K562 (cell line): ENCODE results near the gene PDZD2. TPM values are rescaled to one million over a fixed set of nuclear protein-coding genes. Genes with fewer than 3 reads are reported as not detected.

ENCODE experiments used
- ATAC-seq: fragments of 200-7000 bp; cut with Tn5 transposase; 3 replicates; pipeline ENCODE4 v1.9.1; 2020; ENCODE audit warnings: moderate library complexity
- BruUV-seq: library from RNA; stranded (reverse); fragments of 400-500 nt; replicated peaks from 2 replicates; lab custom pipeline; 2021; lab: Mats Ljungman, UMichigan
- CTCF ChIA-PET: fragments of 300-600 bp; formaldehyde crosslinking; extraction: SDS; loops from one replicate; lab custom pipeline; 2021; ENCODE audit warnings: low intra/inter-chr PET ratio; lab: Yijun Ruan, JAX
- POLR2A ChIA-PET: fragments of 300-600, 350-650 bp; sonication (Branson Sonifier 250); formaldehyde crosslinking; extraction: SDS; loops from one replicate; lab custom pipeline; 2021; ENCODE audit warnings: antibody characterized with exemption, inconsistent platforms; lab: Yijun Ruan, JAX
- DNase-seq, 4 experiments: peaks; one replicate each; pipeline versions ENCODE4 v3.0.0 to v3.0.0-alpha.2; 2011 to 2018; ENCODE audit warnings: low spot score in 3 of 4, mixed read lengths in 3 of 4; ENCODE audit errors: extremely low read depth in 1 of 4
- FAIRE-seq: peaks from 2 replicates; lab custom pipeline; 2011; peaks lifted over from hg19 to GRCh38; lab: Jason Lieb, UNC
- H2AFZ ChIP-seq: 2 replicates; pipeline ENCODE4 v1.6.0; 2011; ENCODE audit warnings: low read depth, low read length, control low read depth, inconsistent platforms
- H3K27ac ChIP-seq: fragments of 200-600 bp; 3 replicates; pipeline ENCODE4 v1.8.0; 2011; ENCODE audit warnings: low read depth, mild to moderate bottlenecking, control low read depth, inconsistent platforms, low read length, moderate library complexity, mixed read lengths; ENCODE audit errors: extremely low read depth
- H3K27me3 ChIP-seq, 2 experiments: fragments of 300-600 bp in 1 of 2; 2 replicates in 1 of 2; 3 replicates in 1 of 2; pipeline versions ENCODE4 v1.6.0 to v1.8.0; 2011; ENCODE audit warnings: inconsistent platforms in 2 of 2, low read length in 2 of 2, mild to moderate bottlenecking in 1 of 2, mixed read lengths in 1 of 2, moderate library complexity in 1 of 2; ENCODE audit not compliant: control insufficient read depth in 2 of 2, insufficient read depth in 2 of 2
- H3K36me3 ChIP-seq: fragments of 300-600 bp; 3 replicates; pipeline ENCODE4 v1.8.0; 2011; ENCODE audit warnings: mild to moderate bottlenecking, low read length, inconsistent platforms; ENCODE audit not compliant: control insufficient read depth, insufficient read depth
- H3K4me1 ChIP-seq, 2 experiments: fragments of 200-600 bp in 1 of 2; replicated peaks in 1 of 2; 2 replicates in 1 of 2; 3 replicates in 1 of 2; pipeline versions ENCODE4 v1.5.1 to v1.8.0; 2011; ENCODE audit warnings: inconsistent platforms in 2 of 2, low read length in 2 of 2, mild to moderate bottlenecking in 1 of 2, mixed read lengths in 1 of 2, moderate library complexity in 1 of 2; ENCODE audit not compliant: control insufficient read depth in 2 of 2, insufficient read depth in 2 of 2
- H3K4me2 ChIP-seq: 2 replicates; pipeline ENCODE4 v1.6.1; 2011; ENCODE audit warnings: low read length, control low read depth, inconsistent platforms, mixed read lengths; ENCODE audit not compliant: insufficient read depth
- H3K4me3 ChIP-seq: fragments of 200-600 bp; sonication (generic), shearing (Covaris generic); 2 replicates; pipeline ENCODE4 v1.5.1; 2016; ENCODE audit warnings: control low read depth, inconsistent platforms
- H3K79me2 ChIP-seq: fragments of 200-600 bp; 3 replicates; pipeline ENCODE4 v1.8.0; 2011; ENCODE audit warnings: low read length, inconsistent platforms; ENCODE audit not compliant: control insufficient read depth, insufficient read depth
- H3K9ac ChIP-seq, 2 experiments: 2 replicates each; pipeline versions ENCODE4 v1.6.0 to v1.6.1; 2011; ENCODE audit warnings: low read depth in 2 of 2, low read length in 2 of 2, control low read depth in 1 of 2, inconsistent platforms in 1 of 2, mild to moderate bottlenecking in 1 of 2, mixed read lengths in 1 of 2; ENCODE audit not compliant: insufficient read depth in 1 of 2
- H3K9me1 ChIP-seq: one replicate; pipeline ENCODE4 v1.6.0; 2011; ENCODE audit warnings: inconsistent platforms, mild to moderate bottlenecking, low read length, moderate library complexity; ENCODE audit not compliant: control insufficient read depth, insufficient read depth
- H3K9me3 ChIP-seq: replicated peaks from 2 replicates; pipeline ENCODE4 v1.5.1; 2011; ENCODE audit warnings: low read depth, low read length, inconsistent platforms; ENCODE audit not compliant: control insufficient read depth, insufficient read depth
- H4K20me1 ChIP-seq: replicated peaks from 2 replicates; pipeline ENCODE4 v1.6.1; 2011; ENCODE audit warnings: low read length, inconsistent platforms, mixed read lengths; ENCODE audit not compliant: control insufficient read depth, insufficient read depth
- BRF1 ChIP-seq: IDR thresholded peaks from 3 replicates; pipeline ENCODE4 v1.6.1; 2011; ENCODE audit warnings: borderline replicate concordance, mild to moderate bottlenecking; ENCODE audit not compliant: insufficient read length; ENCODE audit errors: extremely low read depth
- C11orf30 ChIP-seq: fragments of 450-650 bp; IDR thresholded peaks from 2 replicates; pipeline ENCODE4 v1.6.1; 2016; ENCODE audit warnings: low read depth, mild to moderate bottlenecking
- CBX3 ChIP-seq, 2 experiments: IDR thresholded peaks; 1 replicate in 1 of 2; 2 replicates in 1 of 2; pipeline ENCODE4 v1.6.1; 2012; ENCODE audit warnings: inconsistent platforms in 2 of 2, low read length in 2 of 2, borderline replicate concordance in 1 of 2, control low read depth in 1 of 2
- CCAR2 ChIP-seq: fragments of 200-400 bp; formaldehyde crosslinking; IDR thresholded peaks from 2 replicates; pipeline ENCODE4 v1.6.1; 2017; ENCODE audit warnings: mild to moderate bottlenecking, low read depth, low read length
- IFI16 ChIP-seq: fragments of 250-450 bp; sonication (Bioruptor Pico); IDR thresholded peaks from 2 replicates; pipeline ENCODE4 v2.1.2; 2022; ENCODE audit warnings: mild to moderate bottlenecking, inconsistent platforms
- MEF2D ChIP-seq: conservative IDR thresholded peaks from 2 replicates; pipeline ENCODE4 v1.6.1; 2016; ENCODE audit warnings: low read depth, missing genetic modification characterization, missing compliant biosample characterization
- NFIX ChIP-seq: fragments of 250-450 bp; sonication (Bioruptor Pico); IDR thresholded peaks from 2 replicates; pipeline ENCODE4 v1.4.0; 2020; ENCODE audit warnings: low read depth, mild to moderate bottlenecking, moderate library complexity
- SRSF9 ChIP-seq: fragments of 200-400 bp; formaldehyde crosslinking; IDR thresholded peaks from 2 replicates; pipeline ENCODE4 v1.6.1; 2017; ENCODE audit warnings: low read depth, low read length, borderline replicate concordance
- TSHZ1 ChIP-seq: fragments of 250-450 bp; sonication (Bioruptor Pico); IDR thresholded peaks from 2 replicates; pipeline ENCODE4 v1.4.0; 2020; ENCODE audit warnings: mild to moderate bottlenecking, moderate library complexity
- ZNF12 ChIP-seq: sonication (generic); formaldehyde crosslinking; IDR thresholded peaks from 2 replicates; pipeline ENCODE4 v1.4.0; 2020; ENCODE audit warnings: mild to moderate bottlenecking, missing genetic modification reagents
- ZNF165 ChIP-seq: fragments of 250-450 bp; sonication (Bioruptor Pico); IDR thresholded peaks from 2 replicates; pipeline ENCODE4 v1.4.0; 2020; ENCODE audit warnings: borderline replicate concordance
- ZNF584 ChIP-seq: fragments of 200-800 bp; sonication (Bioruptor generic); IDR thresholded peaks from 2 replicates; pipeline ENCODE4 v1.6.1; 2016; ENCODE audit warnings: low read depth, mild to moderate bottlenecking, missing genetic modification characterization, missing compliant biosample characterization
- WGBS: fragments of 100-300 bp; shearing (Covaris generic); methylation state at CpG from one replicate; pipeline ENCODE4 v1.1.6; 2016; ENCODE audit warnings: low coverage, mixed read lengths; ENCODE audit not compliant: insufficient coverage; ENCODE audit errors: missing lambda C conversion rate; 5-methylcytosine and 5-hydroxymethylcytosine counted together
- in situ Hi-C: fragments of 300-500 bp; cut with MboI; formaldehyde crosslinking; loops from 4 replicates; pipeline ENCODE4 v1.15.0; 2018; ENCODE audit warnings: inconsistent platforms, mixed read lengths
- intact Hi-C: fragments of 100-400 bp; cut with micrococcal nuclease; formaldehyde crosslinking; loops from 2 replicates; pipeline ENCODE4 v1.14.2; 2022
- polyA plus RNA-seq, 8 experiments: library from polyadenylated mRNA; depleted of rRNA in 4 of 8; stranded (reverse) in 5 of 8; unstranded in 3 of 8; fragments of >200 nt; fragmentation: Nextera tagmentation in 2 of 8; fragmentation: Illumina TruSeq in 1 of 8; extraction: Ambion mirVana in 2 of 8; extraction: Trizol in 1 of 8; gene quantifications; 2 replicates each; pipeline versions ENCODE4 v1.2.1 to v1.2.3, GENCODE V29; 2011 to 2014; ENCODE audit warnings: inconsistent platforms in 1 of 8, missing spikeins in 1 of 8
- total RNA-seq, 7 experiments: library from RNA; depleted of rRNA in 6 of 7; stranded (reverse); fragments of >200 nt in 6 of 7; fragmentation: Illumina TruSeq in 2 of 7; extraction: Trizol in 2 of 7; gene quantifications; 2 replicates each; pipeline versions ENCODE4 v1.2.1 to v1.2.3, GENCODE V29; 2011 to 2021; ENCODE audit warnings: low replicate concordance in 1 of 7
- TF ChIP-seq, protein P1 (sequence below): fragments of 450-650 bp; formaldehyde crosslinking; IDR thresholded peaks from 2 replicates; pipeline ENCODE4 v1.4.0; 2020; ENCODE audit warnings: mild to moderate bottlenecking, moderate library complexity
- TF ChIP-seq, protein P2 (sequence below): fragments of 250-450 bp; sonication (Bioruptor Pico); IDR thresholded peaks from 2 replicates; pipeline ENCODE4 v1.4.0; 2020
- TF ChIP-seq, protein P3 (sequence below): fragments of 250-450 bp; sonication (Bioruptor Pico); IDR thresholded peaks from 2 replicates; pipeline ENCODE4 v1.5.0; 2021; ENCODE audit warnings: mild to moderate bottlenecking, borderline replicate concordance

The PDZD2 gene
- total and polyA plus RNA-seq, 9 of the 15 experiments (the other 6 are each of a cell fraction or from before 2014, with no cell fraction given): 0.02 to 0.08 (median 0.04) TPM; not detected in 6

DNA sequence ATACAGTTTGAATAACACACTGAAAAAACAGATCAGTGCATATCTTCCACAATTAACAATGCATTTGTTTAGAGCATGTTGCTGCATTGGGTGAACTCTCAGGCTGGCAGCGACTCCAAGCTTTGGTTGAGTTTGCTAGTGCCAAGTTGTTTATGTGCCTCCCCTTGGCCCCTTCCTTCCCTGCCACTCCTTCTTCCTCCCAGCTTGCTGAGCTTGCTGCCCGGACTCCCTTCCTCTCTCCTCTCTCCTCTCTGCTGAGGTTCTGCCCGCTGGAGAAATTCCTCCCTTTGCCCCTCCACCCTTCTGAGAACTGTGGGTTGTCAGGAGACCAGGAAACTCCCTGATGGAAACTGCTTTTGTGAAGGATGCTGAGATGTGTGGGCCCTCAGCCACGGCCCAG is 247.3 kb downstream of the PDZD2 start:
- ChIA-PET POLR2A (no interaction called here), CTCF (no interaction called here)
- Histone ChIP-seq H3K27ac (no peak overlapping the region), H2AFZ (no peak overlapping the region), H3K36me3 (no peaks in the 10 kb centered on the region), H3K9ac (no peak overlapping the region), H3K9me3 (no peaks in the 10 kb centered on the region), H3K4me1 (no peaks in the 10 kb centered on the region), H3K27me3 (peaks cover 34 to 42% of the 10 kb centered on the region in 2 experiments), H3K4me2 (no peak overlapping the region), H3K9me1 (no peaks in the 10 kb centered on the region), H3K4me3 (no peak overlapping the region), H4K20me1 (no peaks in the 10 kb centered on the region), H3K79me2 (no peaks in the 10 kb centered on the region)
- no peak for ATAC-seq
- in situ Hi-C loops (no loop called here), intact Hi-C loops (no loop called here)
- WGBS: 3% methylated on average over 4 of the region's 4 CpGs
- BruUV-seq: no TSS peak
- DNase-seq: no peak
- no peak for FAIRE-seq
- TF ChIP-seq ZNF584 (CRISPR knock-in tag) (no peak), ZNF165 (CRISPR knock-in tag) (no peak), IFI16 (no peak), CBX3 (IDR thresholded peaks at IDR 0.05; ENCODE audit: borderline replicate concordance in 1 of 2, low read length in 2 of 2) (no peak), TSHZ1 (CRISPR knock-in tag) (no peak), MEF2D (no peak), NFIX (CRISPR knock-in tag) (no peak), CCAR2 (no peak), SRSF9 (no peak), BRF1 (no peak), C11orf30 (no peak), ZNF12 (CRISPR knock-in tag) (no peak)
- TF ChIP-seq, protein P1, sequence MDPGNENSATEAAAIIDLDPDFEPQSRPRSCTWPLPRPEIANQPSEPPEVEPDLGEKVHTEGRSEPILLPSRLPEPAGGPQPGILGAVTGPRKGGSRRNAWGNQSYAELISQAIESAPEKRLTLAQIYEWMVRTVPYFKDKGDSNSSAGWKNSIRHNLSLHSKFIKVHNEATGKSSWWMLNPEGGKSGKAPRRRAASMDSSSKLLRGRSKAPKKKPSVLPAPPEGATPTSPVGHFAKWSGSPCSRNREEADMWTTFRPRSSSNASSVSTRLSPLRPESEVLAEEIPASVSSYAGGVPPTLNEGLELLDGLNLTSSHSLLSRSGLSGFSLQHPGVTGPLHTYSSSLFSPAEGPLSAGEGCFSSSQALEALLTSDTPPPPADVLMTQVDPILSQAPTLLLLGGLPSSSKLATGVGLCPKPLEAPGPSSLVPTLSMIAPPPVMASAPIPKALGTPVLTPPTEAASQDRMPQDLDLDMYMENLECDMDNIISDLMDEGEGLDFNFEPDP (CRISPR knock-in tag): no peak
- TF ChIP-seq, protein P2, sequence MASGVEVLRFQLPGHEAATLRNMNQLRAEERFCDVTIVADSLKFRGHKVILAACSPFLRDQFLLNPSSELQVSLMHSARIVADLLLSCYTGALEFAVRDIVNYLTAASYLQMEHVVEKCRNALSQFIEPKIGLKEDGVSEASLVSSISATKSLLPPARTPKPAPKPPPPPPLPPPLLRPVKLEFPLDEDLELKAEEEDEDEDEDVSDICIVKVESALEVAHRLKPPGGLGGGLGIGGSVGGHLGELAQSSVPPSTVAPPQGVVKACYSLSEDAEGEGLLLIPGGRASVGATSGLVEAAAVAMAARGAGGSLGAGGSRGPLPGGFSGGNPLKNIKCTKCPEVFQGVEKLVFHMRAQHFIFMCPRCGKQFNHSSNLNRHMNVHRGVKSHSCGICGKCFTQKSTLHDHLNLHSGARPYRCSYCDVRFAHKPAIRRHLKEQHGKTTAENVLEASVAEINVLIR (CRISPR knock-in tag): no peak
- TF ChIP-seq, protein P3, sequence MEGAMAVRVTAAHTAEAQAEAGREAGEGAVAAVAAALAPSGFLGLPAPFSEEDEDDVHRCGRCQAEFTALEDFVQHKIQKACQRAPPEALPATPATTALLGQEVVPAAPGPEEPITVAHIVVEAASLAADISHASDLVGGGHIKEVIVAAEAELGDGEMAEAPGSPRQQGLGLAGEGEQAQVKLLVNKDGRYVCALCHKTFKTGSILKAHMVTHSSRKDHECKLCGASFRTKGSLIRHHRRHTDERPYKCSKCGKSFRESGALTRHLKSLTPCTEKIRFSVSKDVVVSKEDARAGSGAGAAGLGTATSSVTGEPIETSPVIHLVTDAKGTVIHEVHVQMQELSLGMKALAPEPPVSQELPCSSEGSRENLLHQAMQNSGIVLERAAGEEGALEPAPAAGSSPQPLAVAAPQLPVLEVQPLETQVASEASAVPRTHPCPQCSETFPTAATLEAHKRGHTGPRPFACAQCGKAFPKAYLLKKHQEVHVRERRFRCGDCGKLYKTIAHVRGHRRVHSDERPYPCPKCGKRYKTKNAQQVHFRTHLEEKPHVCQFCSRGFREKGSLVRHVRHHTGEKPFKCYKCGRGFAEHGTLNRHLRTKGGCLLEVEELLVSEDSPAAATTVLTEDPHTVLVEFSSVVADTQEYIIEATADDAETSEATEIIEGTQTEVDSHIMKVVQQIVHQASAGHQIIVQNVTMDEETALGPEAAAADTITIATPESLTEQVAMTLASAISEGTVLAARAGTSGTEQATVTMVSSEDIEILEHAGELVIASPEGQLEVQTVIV (CRISPR knock-in tag): no peak
